ENCODE results near the gene GALNT15. TPM values are rescaled to one million over a fixed set of nuclear protein-coding genes. Genes with fewer than 3 reads are reported as not detected.

GALNT15 gene
- 16.0 and 27.0 TPM in 2 replicates for total RNA-seq

DNA sequence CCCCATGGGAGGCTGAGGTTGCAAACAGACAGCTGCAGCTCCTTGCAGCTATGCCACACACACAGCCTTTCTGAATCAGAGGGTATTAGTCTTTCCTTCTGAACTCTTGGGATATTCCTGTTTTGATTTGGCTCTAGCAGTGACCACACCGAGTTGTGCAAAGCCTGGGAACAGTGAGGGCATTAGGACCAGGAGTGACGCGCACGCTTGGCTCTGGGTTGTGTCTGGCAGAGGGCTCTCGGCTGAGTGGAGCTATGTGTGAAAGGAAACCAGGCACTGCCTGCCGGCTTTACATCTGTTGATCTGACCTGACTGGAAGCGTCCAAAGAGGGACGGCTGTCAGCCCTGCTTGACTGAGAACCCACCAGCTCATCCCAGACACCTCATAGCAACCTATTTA is at the start of gene GALNT15:
GALNT15 (plus strand) TSS at position 292 of the 400 bp plus-strand sequence. CDS start 472 bp downstream, outside the sequence.

DNA sequence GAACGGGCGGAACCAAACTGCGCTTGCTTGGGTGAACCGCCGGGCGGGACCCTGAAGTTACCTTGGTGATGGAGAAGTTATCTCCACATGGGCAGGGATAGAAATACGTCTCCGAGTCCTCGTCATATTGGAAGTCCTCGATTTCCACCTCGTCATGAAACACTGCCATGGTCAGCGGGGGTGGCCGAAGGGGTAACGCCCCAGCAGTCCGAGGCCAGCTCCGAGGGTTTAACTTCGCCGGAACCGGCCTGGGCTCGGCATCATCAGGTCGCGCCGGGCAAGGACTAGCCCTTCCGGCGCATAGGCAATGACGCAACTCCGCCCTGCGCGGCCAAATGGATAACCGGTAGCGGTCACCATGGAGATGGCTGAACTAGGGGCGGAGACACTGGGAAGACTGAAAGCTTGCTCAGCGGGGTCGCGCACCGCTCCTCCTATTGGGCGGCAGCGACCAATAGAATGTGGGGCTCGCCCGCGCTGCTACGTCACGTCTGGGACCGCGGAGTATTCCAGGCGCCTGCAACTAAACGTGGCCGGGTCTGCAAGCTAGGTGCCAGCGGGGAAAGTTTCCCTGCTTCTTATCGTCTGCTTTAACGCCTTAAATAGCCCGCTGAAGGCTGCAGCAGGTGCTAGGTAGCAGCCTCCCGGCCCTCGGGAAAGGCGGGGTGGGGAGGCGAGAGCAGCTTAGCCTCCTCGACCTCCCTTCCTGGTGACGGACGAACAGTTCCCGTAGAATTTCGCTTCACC is 90.4 kb downstream of the GALNT15 start, which contains the start of the genes DPH3 and OXNAD1:
DPH3 (minus strand) TSS at position 236 of the 747 bp plus-strand sequence; CDS start at position 169, 67 bp downstream.
OXNAD1 (plus strand) TSS at position 505 of the 747 bp plus-strand sequence. CDS start 5,741 bp downstream, outside the sequence.

Other genes starting within 250 kb of the GALNT15 start
- gene DPH3, start 90.3 kb downstream of the GALNT15 start, total RNA-seq: 14.4 and 15.9 TPM in 2 replicates
- gene OXNAD1, start 90.5 kb downstream of the GALNT15 start, total RNA-seq: 5.7 and 7.2 TPM in 2 replicates